Loucy (cell line): ENCODE measurements around the gene HIVEP2.

ENCODE experiments used
- EZH2phosphoT487 ChIP-seq: fragments of 200-600 bp; IDR thresholded peaks from 2 replicates; pipeline ENCODE4 v1.6.1; 2018; ENCODE audit warnings: antibody characterized with exemption, mild to moderate bottlenecking, moderate library complexity, borderline replicate concordance
- TF ChIP-seq, protein P1 (sequence below): fragments of 200-600 bp; sonication (generic); conservative IDR thresholded peaks from 2 replicates; pipeline ENCODE4 v1.5.1; 2014; ENCODE audit warnings: mild to moderate bottlenecking, antibody characterized with exemption, low read length

DNA sequence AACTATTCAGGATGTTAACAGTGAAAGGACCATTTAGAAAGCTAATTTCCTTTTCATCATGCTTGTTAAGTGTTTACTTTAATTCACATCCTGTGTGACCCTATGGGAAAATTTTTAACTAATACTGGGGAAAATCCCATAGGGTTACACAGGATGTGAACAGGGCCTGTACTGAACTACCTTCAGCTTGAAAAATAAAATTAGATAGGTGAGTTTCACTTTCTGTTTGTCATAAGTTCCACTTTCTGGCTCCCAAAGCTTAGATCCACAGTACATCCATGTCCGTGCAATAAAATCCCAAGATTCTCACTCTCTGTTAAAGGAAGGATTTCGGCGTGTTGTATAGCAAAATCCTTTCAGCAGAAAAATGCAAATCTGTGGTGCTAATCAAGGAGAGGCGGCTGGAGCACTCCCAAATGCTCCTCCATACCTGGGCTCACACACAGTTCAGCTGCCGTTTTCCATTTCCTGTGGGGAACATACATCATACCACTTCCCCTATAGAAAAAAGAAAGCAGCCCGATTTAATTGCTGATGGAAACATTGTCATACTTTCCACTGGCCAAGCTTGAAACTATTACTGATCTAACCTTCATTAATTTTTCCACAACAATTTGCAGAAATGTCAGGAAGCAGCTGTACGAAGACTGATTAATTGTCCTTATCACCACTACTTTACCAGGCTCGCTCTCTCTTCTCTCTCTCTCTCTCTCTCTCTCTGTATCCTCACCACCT, 125.2 kb downstream of the HIVEP2 start:
- TF ChIP-seq, protein P1, sequence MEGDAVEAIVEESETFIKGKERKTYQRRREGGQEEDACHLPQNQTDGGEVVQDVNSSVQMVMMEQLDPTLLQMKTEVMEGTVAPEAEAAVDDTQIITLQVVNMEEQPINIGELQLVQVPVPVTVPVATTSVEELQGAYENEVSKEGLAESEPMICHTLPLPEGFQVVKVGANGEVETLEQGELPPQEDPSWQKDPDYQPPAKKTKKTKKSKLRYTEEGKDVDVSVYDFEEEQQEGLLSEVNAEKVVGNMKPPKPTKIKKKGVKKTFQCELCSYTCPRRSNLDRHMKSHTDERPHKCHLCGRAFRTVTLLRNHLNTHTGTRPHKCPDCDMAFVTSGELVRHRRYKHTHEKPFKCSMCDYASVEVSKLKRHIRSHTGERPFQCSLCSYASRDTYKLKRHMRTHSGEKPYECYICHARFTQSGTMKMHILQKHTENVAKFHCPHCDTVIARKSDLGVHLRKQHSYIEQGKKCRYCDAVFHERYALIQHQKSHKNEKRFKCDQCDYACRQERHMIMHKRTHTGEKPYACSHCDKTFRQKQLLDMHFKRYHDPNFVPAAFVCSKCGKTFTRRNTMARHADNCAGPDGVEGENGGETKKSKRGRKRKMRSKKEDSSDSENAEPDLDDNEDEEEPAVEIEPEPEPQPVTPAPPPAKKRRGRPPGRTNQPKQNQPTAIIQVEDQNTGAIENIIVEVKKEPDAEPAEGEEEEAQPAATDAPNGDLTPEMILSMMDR = no peak
- TF ChIP-seq EZH2phosphoT487 = no peak
